ENCODE measurements around the gene RAB3C.

Gene RAB3C

GRCh38 chr5:58828258-58828657, 245.4 kb downstream of the RAB3C start:
- no peak overlapping the region for H3K27ac ChIP-seq
- no peak for TF ChIP-seq CTCF (conservative IDR thresholded peaks at IDR 0.05)

GRCh38 chr5:58834242-58835225, 251.7 kb downstream of the RAB3C start:
- TF ChIP-seq CTCF (conservative IDR thresholded peaks at IDR 0.05) = no peak
- H3K27ac ChIP-seq = no peak overlapping the region

- TF ChIP-seq CTCF (conservative IDR thresholded peaks at IDR 0.05) = no peak
- H3K27ac ChIP-seq = no peak overlapping the region
These were observed 253.5 kb downstream of the RAB3C start for GRCh38 chr5:58836351-58836750.

- no peak overlapping the region for H3K27ac ChIP-seq
- no peak for TF ChIP-seq CTCF (conservative IDR thresholded peaks at IDR 0.05)
These were observed 255.9 kb downstream of the RAB3C start for GRCh38 chr5:58838729-58839128.

- TF ChIP-seq CTCF (conservative IDR thresholded peaks at IDR 0.05) = no peak
- H3K27ac ChIP-seq = no peak overlapping the region
These were observed 260.0 kb downstream of the RAB3C start for GRCh38 chr5:58842852-58843251.

GRCh38 chr5:58844395-58844794, 261.5 kb downstream of the RAB3C start:
- H3K27ac ChIP-seq = no peak overlapping the region
- no peak for TF ChIP-seq CTCF (conservative IDR thresholded peaks at IDR 0.05)

GRCh38 chr5:58847041-58847440, 264.2 kb downstream of the RAB3C start:
- H3K27ac ChIP-seq = no peak overlapping the region
- TF ChIP-seq CTCF (conservative IDR thresholded peaks at IDR 0.05) = no peak
